Parathyroid adenoma (tissue), 2 donors: ENCODE measurements around the gene EP300.
A peak's percentile ranks its signal among the peaks of the same experiment; 100 is the strongest.

Experiments
- H2AFZ ChIP-seq: fragments of 300-600 bp; sonication (generic); one replicate; pipeline ENCODE4 v1.7.0; 2017; ENCODE audit warnings: antibody characterized with exemption, mild to moderate bottlenecking
- H3K27ac ChIP-seq: fragments of 300-600 bp; sonication (generic); one replicate; pipeline ENCODE4 v1.7.0; 2017
- H3K27me3 ChIP-seq: fragments of 300-600 bp; sonication (generic); one replicate; pipeline ENCODE4 v1.7.0; 2017; ENCODE audit warnings: low read length; ENCODE audit not compliant: control insufficient read depth, insufficient read depth
- H3K36me3 ChIP-seq: fragments of 300-600 bp; sonication (generic); one replicate; pipeline ENCODE4 v1.7.0; 2017; ENCODE audit warnings: low read length; ENCODE audit not compliant: control insufficient read depth, insufficient read depth
- H3K4me1 ChIP-seq: fragments of 300-600 bp; sonication (generic); one replicate; pipeline ENCODE4 v1.7.0; 2017; ENCODE audit warnings: control low read depth
- H3K4me2 ChIP-seq: fragments of 300-600 bp; sonication (generic); one replicate; pipeline ENCODE4 v1.7.0; 2017; ENCODE audit warnings: low read length
- H3K4me3 ChIP-seq: fragments of 300-600 bp; sonication (generic); one replicate; pipeline ENCODE4 v1.7.0; 2017; ENCODE audit warnings: low read depth, low read length
- H3K79me2 ChIP-seq: fragments of 300-600 bp; sonication (generic); one replicate; pipeline ENCODE4 v1.7.0; 2017; ENCODE audit warnings: control low read depth
- H3K9ac ChIP-seq: fragments of 300-600 bp; sonication (generic); one replicate; pipeline ENCODE4 v1.7.0; 2017; ENCODE audit warnings: mild to moderate bottlenecking
- H3K9me3 ChIP-seq: fragments of 300-600 bp; sonication (generic); one replicate; pipeline ENCODE4 v1.7.0; 2017; ENCODE audit warnings: low read length; ENCODE audit not compliant: control insufficient read depth
- CTCF ChIP-seq: fragments of 300-600 bp; sonication (generic); IDR thresholded peaks from one replicate; pipeline ENCODE4 v1.7.0; 2017; ENCODE audit warnings: antibody characterized with exemption, mild to moderate bottlenecking
- donor health status: primary hyperparathyroidism.

The EP300 gene

GRCh38 chr22:41085842-41086241 is 6.5 kb upstream of the EP300 start:
- Histone ChIP-seq H3K4me3 (no peak overlapping the region), H3K9ac (no peak overlapping the region), H3K27ac (no peak overlapping the region), H3K27me3 (no peaks in the 10 kb centered on the region), H3K36me3 (no peaks in the 10 kb centered on the region), H3K4me2 (no peak overlapping the region), H3K4me1 (no peaks in the 10 kb centered on the region), H2AFZ (no peak overlapping the region), H3K79me2 (no peaks in the 10 kb centered on the region), H3K9me3 (no peaks in the 10 kb centered on the region)
- TF ChIP-seq CTCF: no peak

GRCh38 chr22:41091132-41092022 is 1.0 kb upstream of the EP300 start:
- H3K9ac ChIP-seq: peak overlapping the region; percentile 91
- H3K4me2 ChIP-seq: peak overlapping the region; percentile 97
- H3K27me3 ChIP-seq: no peaks in the 10 kb centered on the region
- H3K79me2 ChIP-seq: peaks cover 20% of the 10 kb centered on the region
- H3K9me3 ChIP-seq: no peaks in the 10 kb centered on the region
- no peaks in the 10 kb centered on the region for H3K36me3 ChIP-seq
- peak overlapping the region; percentile 98 for H3K27ac ChIP-seq
- no peaks in the 10 kb centered on the region for H3K4me1 ChIP-seq
- no peak for TF ChIP-seq CTCF
- peak overlapping the region; percentile 80 for H2AFZ ChIP-seq
- peak overlapping the region; percentile 98 for H3K4me3 ChIP-seq

GRCh38 chr22:41092847-41093411 is 537 bp downstream of the EP300 start:
- Histone ChIP-seq H2AFZ (peak overlapping the region; percentile 81), H3K4me3 (peak overlapping the region; percentile 88), H3K79me2 (peaks cover 24% of the 10 kb centered on the region), H3K9me3 (no peaks in the 10 kb centered on the region), H3K9ac (peak overlapping the region; percentile 80), H3K4me2 (peak overlapping the region; percentile 75), H3K27me3 (no peaks in the 10 kb centered on the region), H3K4me1 (no peaks in the 10 kb centered on the region), H3K36me3 (no peaks in the 10 kb centered on the region), H3K27ac (peak overlapping the region; percentile 98)
- no peak for TF ChIP-seq CTCF

GRCh38 chr22:41094041-41094593 is 1.7 kb downstream of the EP300 start:
- Histone ChIP-seq H2AFZ (no peak overlapping the region), H3K4me3 (peak overlapping the region; percentile 88), H3K27me3 (no peaks in the 10 kb centered on the region), H3K27ac (no peak overlapping the region), H3K9me3 (no peaks in the 10 kb centered on the region), H3K9ac (no peak overlapping the region), H3K79me2 (peaks cover 30% of the 10 kb centered on the region), H3K4me2 (peak overlapping the region; percentile 75), H3K36me3 (no peaks in the 10 kb centered on the region), H3K4me1 (no peaks in the 10 kb centered on the region)
- TF ChIP-seq CTCF: no peak
